Parathyroid adenoma (tissue), 2 donors: ENCODE measurements around the gene POLDIP2.

ENCODE experiments used
- H2AFZ ChIP-seq: fragments of 300-600 bp; sonication (generic); one replicate; pipeline ENCODE4 v1.7.0; 2017; ENCODE audit warnings: antibody characterized with exemption, mild to moderate bottlenecking
- H3K27ac ChIP-seq: fragments of 300-600 bp; sonication (generic); one replicate; pipeline ENCODE4 v1.7.0; 2017
- H3K27me3 ChIP-seq: fragments of 300-600 bp; sonication (generic); one replicate; pipeline ENCODE4 v1.7.0; 2017; ENCODE audit warnings: low read length; ENCODE audit not compliant: control insufficient read depth, insufficient read depth
- H3K36me3 ChIP-seq: fragments of 300-600 bp; sonication (generic); one replicate; pipeline ENCODE4 v1.7.0; 2017; ENCODE audit warnings: low read length; ENCODE audit not compliant: control insufficient read depth, insufficient read depth
- H3K4me1 ChIP-seq: fragments of 300-600 bp; sonication (generic); one replicate; pipeline ENCODE4 v1.7.0; 2017; ENCODE audit warnings: control low read depth
- H3K4me2 ChIP-seq: fragments of 300-600 bp; sonication (generic); one replicate; pipeline ENCODE4 v1.7.0; 2017; ENCODE audit warnings: low read length
- H3K4me3 ChIP-seq: fragments of 300-600 bp; sonication (generic); one replicate; pipeline ENCODE4 v1.7.0; 2017; ENCODE audit warnings: low read depth, low read length
- H3K79me2 ChIP-seq: fragments of 300-600 bp; sonication (generic); one replicate; pipeline ENCODE4 v1.7.0; 2017; ENCODE audit warnings: control low read depth
- H3K9ac ChIP-seq: fragments of 300-600 bp; sonication (generic); one replicate; pipeline ENCODE4 v1.7.0; 2017; ENCODE audit warnings: mild to moderate bottlenecking
- H3K9me3 ChIP-seq: fragments of 300-600 bp; sonication (generic); one replicate; pipeline ENCODE4 v1.7.0; 2017; ENCODE audit warnings: low read length; ENCODE audit not compliant: control insufficient read depth
- TF ChIP-seq, protein P1 (sequence below): fragments of 300-600 bp; sonication (generic); IDR thresholded peaks from one replicate; pipeline ENCODE4 v1.7.0; 2017; ENCODE audit warnings: antibody characterized with exemption, mild to moderate bottlenecking
- donor health status: primary hyperparathyroidism.

The POLDIP2 gene

DNA sequence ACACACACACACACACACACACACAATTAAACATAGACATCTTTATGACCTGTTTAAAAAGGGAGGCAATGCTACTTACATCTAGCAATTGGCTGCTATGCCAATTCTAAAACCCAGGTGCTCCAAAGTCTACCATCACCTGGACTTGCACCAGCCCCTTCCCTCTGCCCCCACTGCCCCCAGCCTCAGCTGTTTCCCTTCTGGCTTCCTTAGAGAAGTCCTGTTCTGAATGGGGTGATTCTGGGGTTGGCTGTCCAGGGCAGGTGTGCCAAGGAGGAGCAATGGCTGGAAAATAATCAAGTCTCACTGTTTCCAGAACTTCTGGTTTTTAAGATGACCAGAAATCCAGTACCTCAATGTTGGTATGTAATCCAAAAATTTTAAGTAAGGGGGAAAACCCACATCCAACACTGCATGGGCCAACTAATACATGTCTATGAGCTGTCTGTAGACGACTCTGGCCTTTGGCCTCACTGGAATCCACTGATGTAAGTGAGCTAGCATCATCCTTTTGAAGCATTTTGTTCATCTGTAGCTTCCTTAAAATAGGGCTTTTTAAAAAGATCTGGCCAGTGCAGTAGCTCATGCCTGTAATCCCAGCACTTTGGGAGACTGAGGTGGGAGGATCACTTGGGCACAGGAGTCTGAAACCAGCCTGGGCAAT lies 24.1 kb downstream of the POLDIP2 start:
- no peaks in the 10 kb centered on the region for H3K4me1 ChIP-seq
- no peaks in the 10 kb centered on the region for H3K36me3 ChIP-seq
- no peak overlapping the region for H3K4me3 ChIP-seq
- H3K79me2 ChIP-seq = peaks cover 30% of the 10 kb centered on the region
- no peak overlapping the region for H3K9ac ChIP-seq
- no peaks in the 10 kb centered on the region for H3K9me3 ChIP-seq
- TF ChIP-seq, protein P1, sequence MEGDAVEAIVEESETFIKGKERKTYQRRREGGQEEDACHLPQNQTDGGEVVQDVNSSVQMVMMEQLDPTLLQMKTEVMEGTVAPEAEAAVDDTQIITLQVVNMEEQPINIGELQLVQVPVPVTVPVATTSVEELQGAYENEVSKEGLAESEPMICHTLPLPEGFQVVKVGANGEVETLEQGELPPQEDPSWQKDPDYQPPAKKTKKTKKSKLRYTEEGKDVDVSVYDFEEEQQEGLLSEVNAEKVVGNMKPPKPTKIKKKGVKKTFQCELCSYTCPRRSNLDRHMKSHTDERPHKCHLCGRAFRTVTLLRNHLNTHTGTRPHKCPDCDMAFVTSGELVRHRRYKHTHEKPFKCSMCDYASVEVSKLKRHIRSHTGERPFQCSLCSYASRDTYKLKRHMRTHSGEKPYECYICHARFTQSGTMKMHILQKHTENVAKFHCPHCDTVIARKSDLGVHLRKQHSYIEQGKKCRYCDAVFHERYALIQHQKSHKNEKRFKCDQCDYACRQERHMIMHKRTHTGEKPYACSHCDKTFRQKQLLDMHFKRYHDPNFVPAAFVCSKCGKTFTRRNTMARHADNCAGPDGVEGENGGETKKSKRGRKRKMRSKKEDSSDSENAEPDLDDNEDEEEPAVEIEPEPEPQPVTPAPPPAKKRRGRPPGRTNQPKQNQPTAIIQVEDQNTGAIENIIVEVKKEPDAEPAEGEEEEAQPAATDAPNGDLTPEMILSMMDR = no peak
- no peaks in the 10 kb centered on the region for H3K27me3 ChIP-seq
- H3K27ac ChIP-seq = no peak overlapping the region
- no peak overlapping the region for H3K4me2 ChIP-seq
- H2AFZ ChIP-seq = no peak overlapping the region

DNA sequence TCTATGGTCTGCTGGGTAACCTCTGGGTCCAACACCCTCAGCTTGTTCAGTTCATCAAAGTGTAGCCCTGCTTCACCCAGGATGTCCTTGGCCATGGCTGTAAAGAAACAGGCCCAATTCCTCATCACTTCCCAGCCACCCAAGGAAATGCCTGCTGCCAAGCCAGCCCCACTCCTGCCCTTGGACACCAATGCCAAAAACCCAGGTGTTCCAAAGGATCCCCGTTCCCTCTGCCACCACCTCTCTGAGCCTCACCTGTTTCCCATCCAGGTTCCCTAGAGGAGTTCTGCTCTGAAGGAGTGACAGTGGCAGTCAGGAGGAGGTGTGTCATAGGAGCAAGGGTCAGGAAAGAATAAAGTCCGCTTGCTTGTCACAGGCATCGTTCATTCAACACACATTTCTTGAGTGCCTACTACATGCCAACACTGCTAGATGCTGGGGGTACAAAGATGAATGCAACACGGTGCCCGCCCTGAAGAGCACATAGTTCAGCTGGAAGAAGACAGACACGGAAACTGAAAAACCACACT lies 25.4 kb downstream of the POLDIP2 start:
- no peaks in the 10 kb centered on the region for H3K9me3 ChIP-seq
- H2AFZ ChIP-seq = no peak overlapping the region
- H3K4me2 ChIP-seq = no peak overlapping the region
- H3K79me2 ChIP-seq = peaks cover 27% of the 10 kb centered on the region
- no peaks in the 10 kb centered on the region for H3K4me1 ChIP-seq
- no peaks in the 10 kb centered on the region for H3K36me3 ChIP-seq
- no peak overlapping the region for H3K27ac ChIP-seq
- H3K4me3 ChIP-seq = no peak overlapping the region
- TF ChIP-seq, protein P1 = no peak
- no peaks in the 10 kb centered on the region for H3K27me3 ChIP-seq
- no peak overlapping the region for H3K9ac ChIP-seq

DNA sequence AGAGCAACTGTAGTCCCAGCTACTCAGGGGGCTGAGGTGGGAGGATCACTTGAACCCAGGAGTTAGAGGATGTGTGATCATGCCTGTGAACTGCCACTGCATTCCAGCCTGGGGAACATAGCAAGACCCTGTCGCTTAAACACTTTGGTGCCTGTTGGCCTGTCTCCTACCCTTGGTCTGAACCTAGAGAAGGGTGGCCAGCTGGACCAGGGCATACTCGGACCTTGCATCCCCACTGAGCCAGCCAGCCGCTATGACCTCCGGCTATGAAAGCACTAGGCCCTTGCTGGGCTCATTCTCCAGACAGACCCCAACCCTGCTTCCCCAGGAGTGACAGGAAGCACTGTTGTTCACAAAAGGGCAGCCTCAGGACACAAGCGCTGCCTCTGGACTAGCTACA lies 26.7 kb downstream of the POLDIP2 start:
- H3K36me3 ChIP-seq = no peaks in the 10 kb centered on the region
- H3K27ac ChIP-seq = no peak overlapping the region
- H3K9ac ChIP-seq = no peak overlapping the region
- no peaks in the 10 kb centered on the region for H3K9me3 ChIP-seq
- no peak overlapping the region for H3K4me3 ChIP-seq
- H3K4me1 ChIP-seq = no peaks in the 10 kb centered on the region
- H3K79me2 ChIP-seq = peaks cover 21% of the 10 kb centered on the region
- TF ChIP-seq, protein P1 = no peak
- no peak overlapping the region for H2AFZ ChIP-seq
- H3K27me3 ChIP-seq = no peaks in the 10 kb centered on the region
- H3K4me2 ChIP-seq = no peak overlapping the region

DNA sequence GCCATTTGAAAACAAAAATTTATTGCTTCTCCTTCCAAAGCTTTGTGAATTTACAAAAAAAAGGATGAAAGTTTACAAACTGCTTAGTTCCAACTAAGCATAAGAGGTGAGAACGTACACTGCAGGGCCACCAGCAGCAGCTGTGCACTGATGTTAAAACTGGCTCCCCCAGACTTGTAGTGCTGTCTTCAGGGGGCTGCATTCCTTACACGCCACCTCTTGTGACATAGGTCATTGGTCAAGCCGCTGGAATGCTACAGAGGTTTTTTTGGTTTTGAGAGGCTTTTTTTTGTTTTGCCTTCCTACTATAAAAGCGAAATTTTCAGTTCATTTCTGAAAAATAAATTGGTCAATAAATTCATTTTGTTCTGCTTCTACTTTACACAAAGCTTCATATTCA lies 29.0 kb downstream of the POLDIP2 start:
- peaks cover 2% of the 10 kb centered on the region for H3K79me2 ChIP-seq
- H3K4me3 ChIP-seq = no peak overlapping the region
- no peaks in the 10 kb centered on the region for H3K27me3 ChIP-seq
- no peak overlapping the region for H3K4me2 ChIP-seq
- H3K9me3 ChIP-seq = no peaks in the 10 kb centered on the region
- TF ChIP-seq, protein P1 = no peak
- H3K9ac ChIP-seq = no peak overlapping the region
- H2AFZ ChIP-seq = no peak overlapping the region
- no peak overlapping the region for H3K27ac ChIP-seq
- H3K36me3 ChIP-seq = no peaks in the 10 kb centered on the region
- no peaks in the 10 kb centered on the region for H3K4me1 ChIP-seq

DNA sequence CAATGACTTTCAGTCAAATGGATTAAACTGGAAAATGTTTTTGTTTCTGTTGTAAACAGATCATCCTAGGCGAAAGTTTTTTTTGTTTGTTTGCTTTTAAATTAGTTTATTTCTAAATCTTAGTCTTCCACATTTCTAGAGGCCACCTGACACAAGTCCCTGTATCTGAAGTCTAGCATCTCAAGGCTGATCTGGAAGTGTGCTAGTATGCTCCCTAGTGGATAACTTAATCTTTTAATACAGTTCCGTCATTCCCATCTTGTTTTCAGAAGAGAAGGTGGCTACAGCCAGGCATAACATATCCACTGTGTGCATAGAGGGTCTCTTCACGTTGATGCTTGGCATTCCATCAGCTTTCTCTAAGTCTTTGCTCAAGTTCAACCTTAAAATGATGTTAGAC lies 29.6 kb downstream of the POLDIP2 start:
- no peaks in the 10 kb centered on the region for H3K27me3 ChIP-seq
- no peaks in the 10 kb centered on the region for H3K4me1 ChIP-seq
- no peak overlapping the region for H3K4me3 ChIP-seq
- no peak overlapping the region for H3K9ac ChIP-seq
- no peak overlapping the region for H3K27ac ChIP-seq
- H2AFZ ChIP-seq = no peak overlapping the region
- no peaks in the 10 kb centered on the region for H3K36me3 ChIP-seq
- H3K4me2 ChIP-seq = no peak overlapping the region
- TF ChIP-seq, protein P1 = no peak
- no peaks in the 10 kb centered on the region for H3K9me3 ChIP-seq
- no peaks in the 10 kb centered on the region for H3K79me2 ChIP-seq
